Sigmoid colon (tissue), 7 donors: ENCODE data around the gene C11orf16. TPM values are rescaled to one million over a fixed set of nuclear protein-coding genes. Genes with fewer than 3 reads are reported as not detected.

ENCODE experiments used
- DNase-seq: peaks from one replicate; pipeline ENCODE4 v3.0.0-alpha.2; 2019
- H3K27ac ChIP-seq, 4 donors: fragments of 200-600 bp; sonication (generic); one replicate each; pipeline ENCODE4 v1.5.1; 2016 to 2019; ENCODE audit warnings: mild to moderate bottlenecking in 1 of 4
- H3K27me3 ChIP-seq, 3 donors: fragments of 200-600 bp; sonication (generic); one replicate each; pipeline ENCODE4 v1.5.1; 2019; ENCODE audit warnings: mild to moderate bottlenecking in 1 of 3
- H3K36me3 ChIP-seq, 4 donors: fragments of 200-600 bp; sonication (generic); one replicate each; pipeline ENCODE4 v1.5.1; 2016 to 2019
- H3K4me1 ChIP-seq, 4 donors: fragments of 200-600 bp; sonication (generic); one replicate each; pipeline ENCODE4 v1.5.1; 2017 to 2019
- H3K4me3 ChIP-seq, 4 donors: fragments of 200-600 bp; sonication (generic); one replicate each; pipeline ENCODE4 v1.5.1; 2017 to 2019; ENCODE audit warnings: mild to moderate bottlenecking in 2 of 4, moderate library complexity in 1 of 4
- H3K9me3 ChIP-seq, 4 donors: fragments of 200-600 bp in 3 of 4; sonication (generic) in 3 of 4; one replicate each; pipeline versions ENCODE4 v1.5.1 to v1.6.1; 2013 to 2019
- CTCF ChIP-seq, 4 experiments: fragments of 450-650 bp in 3 of 4; fragments of 200-600 bp in 1 of 4; IDR thresholded peaks; one replicate each; pipeline ENCODE4 v1.5.1; 2016 to 2019; ENCODE audit warnings: antibody characterized with exemption in 4 of 4, mild to moderate bottlenecking in 3 of 4, moderate library complexity in 2 of 4
- EP300 ChIP-seq, 4 donors: sonication (generic); formaldehyde crosslinking; IDR thresholded peaks; one replicate each; pipeline ENCODE4 v1.6.1; 2017; ENCODE audit warnings: antibody characterized with exemption in 4 of 4
- POLR2A ChIP-seq, 2 donors: fragments of 450-650 bp; IDR thresholded peaks; one replicate each; pipeline ENCODE4 v1.6.1; 2016; ENCODE audit warnings: antibody characterized with exemption in 2 of 2, mild to moderate bottlenecking in 2 of 2, moderate library complexity in 2 of 2
- POLR2AphosphoS5 ChIP-seq, 4 donors: sonication (generic); formaldehyde crosslinking; IDR thresholded peaks; one replicate each; pipeline ENCODE4 v1.6.1; 2017; ENCODE audit warnings: antibody characterized with exemption in 4 of 4
- WGBS, 2 donors: extraction: QIAGEN DNeasy Blood & Tissue Kit; methylation state at CpG; one replicate each; pipeline ENCODE4 v1.1.7; 2013; 5-methylcytosine and 5-hydroxymethylcytosine counted together
- intact Hi-C: fragments of 100-400 bp; cut with DNase I; formaldehyde crosslinking; loops from one replicate; pipeline ENCODE4 v1.15.1; 2023
- polyA plus RNA-seq, 3 donors: library from polyadenylated mRNA; stranded (reverse); fragments of 200-250 nt; gene quantifications; one replicate each; pipeline ENCODE4 v1.2.3, GENCODE V29; 2013
- total RNA-seq, 4 donors: library from RNA; depleted of rRNA; stranded (reverse); fragments of >200 nt; gene quantifications; one replicate each; pipeline ENCODE4 v1.1.0, GENCODE V29; 2016
- donor health status: healthy with polysubstance abuse.
- donor health status: Bipolar disorder and iron deficiency.
- donor health status: healthy.

C11orf16 gene
- total and polyA plus RNA-seq, 7 donors = not detected

GRCh38 chr11:8930456-8931175 lies 2.1 kb downstream of the C11orf16 start:
- Histone ChIP-seq H3K27me3 (no peaks in the 10 kb centered on the region), H3K9me3 (no peaks in the 10 kb centered on the region), H3K27ac (no peak overlapping the region), H3K36me3 (no peaks in the 10 kb centered on the region), H3K4me3 (no peak overlapping the region), H3K4me1 (no peaks in the 10 kb centered on the region)
- intact Hi-C loops = no loop called here
- TF ChIP-seq POLR2A (IDR thresholded peaks at IDR 0.05) = no peak
- TF ChIP-seq POLR2AphosphoS5 (IDR thresholded peaks at IDR 0.05) = no peak
- TF ChIP-seq CTCF (IDR thresholded peaks at IDR 0.05) = no peak
- no peak for DNase-seq
- WGBS, 2 donors = 93 to 94% methylated on average over 12 of the region's 12 CpGs

GRCh38 chr11:8928981-8929615 lies 3.6 kb downstream of the C11orf16 start:
- Histone ChIP-seq H3K27me3 (no peaks in the 10 kb centered on the region), H3K36me3 (peaks cover 0 to 6% (median 0%) of the 10 kb centered on the region in 4 donors), H3K4me3 (no peak overlapping the region), H3K4me1 (no peaks in the 10 kb centered on the region), H3K27ac (no peak overlapping the region), H3K9me3 (no peaks in the 10 kb centered on the region)
- TF ChIP-seq POLR2AphosphoS5 (IDR thresholded peaks at IDR 0.05) = no peak
- TF ChIP-seq POLR2A (IDR thresholded peaks at IDR 0.05) = no peak
- no peak for TF ChIP-seq CTCF (IDR thresholded peaks at IDR 0.05)
- TF ChIP-seq EP300 (IDR thresholded peaks at IDR 0.05) = no peak
- DNase-seq = no peak
- intact Hi-C loops = no loop called here
- 85 to 92% methylated on average over 9 of the region's 9 CpGs for WGBS, 2 donors

- intact Hi-C loops = no loop called here
- H3K9me3 ChIP-seq = no peaks in the 10 kb centered on the region
Observed at GRCh38 chr11:8928205-8928604, 4.5 kb downstream of the C11orf16 start.

GRCh38 chr11:8927233-8927632 lies 5.5 kb downstream of the C11orf16 start:
- TF ChIP-seq POLR2AphosphoS5 (IDR thresholded peaks at IDR 0.05) (no peak), POLR2A (IDR thresholded peaks at IDR 0.05) (no peak)
- Histone ChIP-seq H3K4me1 (no peaks in the 10 kb centered on the region), H3K36me3 (peaks cover 0 to 23% (median 4%) of the 10 kb centered on the region in 4 donors), H3K9me3 (no peaks in the 10 kb centered on the region), H3K27me3 (no peaks in the 10 kb centered on the region), H3K27ac (no peak overlapping the region), H3K4me3 (no peak overlapping the region)
- DNase-seq = no peak
- intact Hi-C loops = no loop called here
- 89 to 93% methylated on average over 5 of the region's 5 CpGs for WGBS, 2 donors

More at GRCh38 chr11:8928205-8928604, 4.5 kb downstream of the C11orf16 start:
- no peaks in the 10 kb centered on the region for H3K4me1 ChIP-seq
- no peak overlapping the region for H3K4me3 ChIP-seq
- WGBS, 2 donors = 87 to 92% methylated on average over 4 of the region's 4 CpGs
- no peaks in the 10 kb centered on the region for H3K27me3 ChIP-seq
- TF ChIP-seq POLR2A (IDR thresholded peaks at IDR 0.05) (no peak), CTCF (IDR thresholded peaks at IDR 0.05) (no peak), POLR2AphosphoS5 (IDR thresholded peaks at IDR 0.05) (no peak), EP300 (IDR thresholded peaks at IDR 0.05) (no peak)
- H3K27ac ChIP-seq = no peak overlapping the region
- peaks cover 0 to 13% (median under 1%) of the 10 kb centered on the region in 4 donors for H3K36me3 ChIP-seq
- no peak for DNase-seq

GRCh38 chr11:8926236-8926635 lies 6.5 kb downstream of the C11orf16 start:
- TF ChIP-seq POLR2AphosphoS5 (IDR thresholded peaks at IDR 0.05) (no peak), CTCF (IDR thresholded peaks at IDR 0.05) (no peak), EP300 (IDR thresholded peaks at IDR 0.05) (no peak), POLR2A (IDR thresholded peaks at IDR 0.05) (no peak)
- Histone ChIP-seq H3K27me3 (no peaks in the 10 kb centered on the region), H3K4me3 (no peak overlapping the region), H3K4me1 (no peaks in the 10 kb centered on the region), H3K9me3 (no peaks in the 10 kb centered on the region), H3K27ac (no peak overlapping the region), H3K36me3 (peaks cover 0 to 33% (median 4%) of the 10 kb centered on the region in 4 donors)
- no peak for DNase-seq
- intact Hi-C loops = no loop called here
- WGBS, 2 donors = 86 to 95% methylated on average over 5 of the region's 5 CpGs
